Hippocampal formation (tissue), 2 donors: ENCODE measurements around the gene GNA15.

Source experiments
- DNase-seq, 2 donors: peaks; one replicate each; lab custom pipeline; 2025; lab: John Stamatoyannopoulos, UW

Gene GNA15

DNA sequence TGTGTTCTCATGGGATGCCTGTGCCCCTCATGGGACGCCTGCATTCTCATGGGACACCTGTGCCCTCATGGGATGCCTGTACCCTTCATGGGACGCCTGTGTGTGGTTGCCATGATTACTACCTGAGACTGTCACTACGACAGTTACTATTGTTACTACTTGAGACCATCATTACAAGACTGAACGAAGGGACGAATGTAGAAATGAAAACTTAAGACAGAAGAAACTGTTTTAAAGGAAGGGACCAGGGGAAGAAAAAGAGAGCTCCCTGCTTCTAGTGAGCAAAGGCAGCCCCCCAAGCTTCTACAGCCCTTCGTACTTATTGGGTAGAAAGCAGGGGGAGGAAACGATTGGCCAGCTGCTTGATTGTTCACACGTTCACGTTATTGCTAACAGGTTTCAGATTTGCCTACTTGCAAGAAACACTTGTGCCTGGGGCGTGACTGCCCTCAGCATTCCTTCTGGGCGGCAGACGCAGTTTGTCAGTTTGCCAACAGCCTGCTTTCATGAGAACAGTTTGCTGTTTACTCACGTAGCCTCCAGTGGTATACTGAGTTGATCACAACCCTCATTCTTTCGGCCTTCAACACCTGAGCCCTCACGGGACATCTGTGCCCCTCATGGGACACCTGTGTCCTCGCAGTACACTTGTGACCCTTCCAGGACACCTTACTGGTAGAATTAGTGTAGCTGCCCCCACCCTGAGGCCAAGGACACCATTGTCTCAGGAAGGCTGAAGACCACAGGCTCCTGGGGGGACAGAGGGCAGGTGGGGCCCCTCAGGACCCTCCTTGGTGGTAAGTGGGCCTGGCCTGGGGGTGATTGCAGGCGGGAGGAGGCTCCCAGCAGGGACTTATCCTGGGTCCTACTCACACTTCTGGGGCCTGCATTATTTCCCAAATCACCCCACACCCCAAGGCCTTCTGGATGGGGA is 40.2 kb downstream of the GNA15 start:
- no peak for DNase-seq

GRCh38 chr19:3176715-3177501 is 41.1 kb downstream of the GNA15 start:
- DNase-seq = no peak

GRCh38 chr19:3178377-3178972 is 42.6 kb downstream of the GNA15 start, which contains the start of gene S1PR4:
Gene S1PR4, plus strand, starts transcription at chr19:3178769. Its CDS starts 24 bp downstream, at chr19:3178793.
- DNase-seq = no peak

DNA sequence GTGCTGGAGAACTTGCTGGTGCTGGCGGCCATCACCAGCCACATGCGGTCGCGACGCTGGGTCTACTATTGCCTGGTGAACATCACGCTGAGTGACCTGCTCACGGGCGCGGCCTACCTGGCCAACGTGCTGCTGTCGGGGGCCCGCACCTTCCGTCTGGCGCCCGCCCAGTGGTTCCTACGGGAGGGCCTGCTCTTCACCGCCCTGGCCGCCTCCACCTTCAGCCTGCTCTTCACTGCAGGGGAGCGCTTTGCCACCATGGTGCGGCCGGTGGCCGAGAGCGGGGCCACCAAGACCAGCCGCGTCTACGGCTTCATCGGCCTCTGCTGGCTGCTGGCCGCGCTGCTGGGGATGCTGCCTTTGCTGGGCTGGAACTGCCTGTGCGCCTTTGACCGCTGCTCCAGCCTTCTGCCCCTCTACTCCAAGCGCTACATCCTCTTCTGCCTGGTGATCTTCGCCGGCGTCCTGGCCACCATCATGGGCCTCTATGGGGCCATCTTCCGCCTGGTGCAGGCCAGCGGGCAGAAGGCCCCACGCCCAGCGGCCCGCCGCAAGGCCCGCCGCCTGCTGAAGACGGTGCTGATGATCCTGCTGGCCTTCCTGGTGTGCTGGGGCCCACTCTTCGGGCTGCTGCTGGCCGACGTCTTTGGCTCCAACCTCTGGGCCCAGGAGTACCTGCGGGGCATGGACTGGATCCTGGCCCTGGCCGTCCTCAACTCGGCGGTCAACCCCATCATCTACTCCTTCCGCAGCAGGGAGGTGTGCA is 43.3 kb downstream of the GNA15 start:
- DNase-seq = no peak

GRCh38 chr19:3179739-3180293 is 44.0 kb downstream of the GNA15 start:
- no peak for DNase-seq

DNA sequence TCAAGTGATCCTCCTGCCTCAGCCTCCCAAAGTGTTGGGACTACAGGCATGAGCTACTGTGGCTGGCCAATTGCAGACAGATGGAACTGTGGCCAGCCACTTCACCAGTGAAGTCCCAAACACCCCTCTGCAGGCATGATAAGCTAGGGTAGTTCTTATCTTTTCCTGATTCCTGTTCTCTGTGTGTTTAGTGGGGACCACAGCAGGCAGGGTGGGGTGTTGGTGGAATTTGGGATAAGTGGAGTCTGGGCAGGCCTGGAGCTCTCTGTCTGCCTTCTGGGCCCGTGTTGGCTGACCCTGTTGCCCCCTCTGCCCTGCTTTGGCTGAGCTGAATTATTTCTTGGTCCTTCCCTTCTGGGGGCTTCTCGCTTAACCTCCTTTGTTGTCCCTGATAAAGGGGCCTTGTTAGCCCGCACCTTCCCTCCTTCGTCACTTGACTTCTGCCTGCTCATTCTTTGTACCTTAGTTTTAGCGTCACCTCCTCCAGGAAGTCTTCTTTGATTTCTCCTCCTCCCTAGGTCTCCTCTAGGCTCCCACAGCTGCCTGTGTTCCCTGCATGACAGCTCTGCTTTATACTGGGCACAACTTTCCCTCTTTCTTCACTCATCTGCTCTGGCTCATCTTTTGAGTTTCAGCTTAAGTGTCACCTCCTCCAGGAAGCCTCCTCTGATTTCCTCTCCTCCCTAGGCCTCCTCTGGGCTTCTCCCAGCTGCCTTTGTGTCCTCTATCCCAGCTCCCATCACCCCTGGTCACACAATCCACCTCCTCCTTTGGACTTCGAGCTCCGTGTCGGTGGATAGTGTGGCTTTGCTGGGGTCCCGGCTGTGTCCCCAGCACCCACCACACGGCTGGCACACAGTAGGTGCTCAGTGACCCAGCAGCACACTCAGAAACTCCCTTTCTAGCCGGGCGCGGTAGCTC is 48.1 kb downstream of the GNA15 start:
- DNase-seq = no peak

DNA sequence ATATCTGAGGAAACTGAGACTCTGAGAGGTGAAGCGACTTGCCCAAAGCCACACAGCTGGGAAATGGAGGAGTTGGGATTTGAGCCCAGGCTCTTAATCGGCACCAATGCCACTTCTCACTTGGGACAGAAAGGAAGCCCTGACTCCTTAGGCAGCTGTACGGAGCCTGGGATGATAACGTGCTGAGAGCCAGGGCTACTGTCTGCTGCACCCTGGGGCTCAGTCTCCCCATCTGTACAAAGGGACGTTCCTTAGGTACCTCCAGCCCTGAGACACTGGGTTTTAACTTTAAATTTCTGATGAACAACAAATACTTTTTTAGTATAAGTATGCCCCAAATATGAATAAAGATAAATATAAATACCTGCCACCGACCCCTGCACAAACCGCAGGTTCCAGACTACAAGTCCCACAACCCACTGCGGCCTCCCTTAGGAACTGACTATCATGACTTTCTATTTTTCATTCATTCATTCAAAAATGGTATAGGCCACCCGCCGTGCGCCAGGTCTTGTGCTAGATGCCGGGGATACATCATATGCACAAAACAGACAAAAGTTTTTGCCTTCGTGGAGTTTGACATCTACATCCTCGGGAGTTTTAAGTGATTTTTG is 49.1 kb downstream of the GNA15 start:
- DNase-seq = peak; percentile 82 to 83

- peak; percentile 97 to 98 for DNase-seq
Observed at GRCh38 chr19:3185461-3186159, 49.8 kb downstream of the GNA15 start, which contains the start of gene NCLN. Gene NCLN, plus strand, starts transcription at chr19:3185930. Its CDS starts 101 bp downstream, at chr19:3186031.

- DNase-seq = no peak
Observed at GRCh38 chr19:3186160-3186688, 50.4 kb downstream of the GNA15 start.

GRCh38 chr19:3186891-3187661 is 51.2 kb downstream of the GNA15 start:
- no peak for DNase-seq

DNA sequence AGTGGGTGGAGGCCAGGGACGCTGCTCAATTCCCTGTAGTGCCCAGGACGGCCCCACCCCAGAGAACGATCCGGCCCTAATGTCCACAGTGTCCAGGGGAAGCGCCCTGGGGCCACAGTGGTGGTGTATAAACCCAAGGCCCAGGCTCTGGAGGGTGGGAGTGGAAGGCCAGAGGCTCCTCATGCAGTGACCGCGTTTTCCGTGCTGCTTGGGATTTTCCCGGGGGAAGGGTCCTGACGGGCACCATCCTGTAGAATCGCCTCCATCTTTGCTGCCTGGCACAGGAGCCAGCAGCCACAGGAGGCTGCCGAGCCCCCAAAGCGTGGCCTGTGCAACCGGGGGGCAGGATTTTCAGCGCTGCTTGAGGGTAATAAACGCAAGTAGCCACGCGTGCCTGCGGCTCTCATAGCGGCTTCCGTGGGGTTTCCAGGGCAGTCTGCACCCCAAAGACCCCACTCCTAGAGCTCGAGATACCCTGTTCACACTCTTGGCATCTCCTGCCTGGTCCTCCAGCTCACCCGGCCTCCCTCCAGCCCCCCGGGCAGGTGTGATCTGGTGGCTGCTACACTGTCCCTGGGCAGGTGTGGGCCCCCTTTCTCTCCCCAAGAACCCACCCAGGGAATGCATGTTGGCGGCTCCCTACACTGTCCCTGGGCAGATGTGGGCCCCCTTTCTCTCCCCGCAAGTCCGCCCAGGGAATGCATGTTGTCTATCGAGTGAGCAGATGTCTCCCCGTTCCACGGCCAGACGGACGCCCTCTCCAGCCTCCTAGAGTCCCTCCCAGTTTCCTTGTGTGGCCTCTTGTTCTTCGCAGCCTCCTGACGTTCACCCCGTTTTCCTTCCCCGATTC is 52.1 kb downstream of the GNA15 start:
- DNase-seq = no peak

DNA sequence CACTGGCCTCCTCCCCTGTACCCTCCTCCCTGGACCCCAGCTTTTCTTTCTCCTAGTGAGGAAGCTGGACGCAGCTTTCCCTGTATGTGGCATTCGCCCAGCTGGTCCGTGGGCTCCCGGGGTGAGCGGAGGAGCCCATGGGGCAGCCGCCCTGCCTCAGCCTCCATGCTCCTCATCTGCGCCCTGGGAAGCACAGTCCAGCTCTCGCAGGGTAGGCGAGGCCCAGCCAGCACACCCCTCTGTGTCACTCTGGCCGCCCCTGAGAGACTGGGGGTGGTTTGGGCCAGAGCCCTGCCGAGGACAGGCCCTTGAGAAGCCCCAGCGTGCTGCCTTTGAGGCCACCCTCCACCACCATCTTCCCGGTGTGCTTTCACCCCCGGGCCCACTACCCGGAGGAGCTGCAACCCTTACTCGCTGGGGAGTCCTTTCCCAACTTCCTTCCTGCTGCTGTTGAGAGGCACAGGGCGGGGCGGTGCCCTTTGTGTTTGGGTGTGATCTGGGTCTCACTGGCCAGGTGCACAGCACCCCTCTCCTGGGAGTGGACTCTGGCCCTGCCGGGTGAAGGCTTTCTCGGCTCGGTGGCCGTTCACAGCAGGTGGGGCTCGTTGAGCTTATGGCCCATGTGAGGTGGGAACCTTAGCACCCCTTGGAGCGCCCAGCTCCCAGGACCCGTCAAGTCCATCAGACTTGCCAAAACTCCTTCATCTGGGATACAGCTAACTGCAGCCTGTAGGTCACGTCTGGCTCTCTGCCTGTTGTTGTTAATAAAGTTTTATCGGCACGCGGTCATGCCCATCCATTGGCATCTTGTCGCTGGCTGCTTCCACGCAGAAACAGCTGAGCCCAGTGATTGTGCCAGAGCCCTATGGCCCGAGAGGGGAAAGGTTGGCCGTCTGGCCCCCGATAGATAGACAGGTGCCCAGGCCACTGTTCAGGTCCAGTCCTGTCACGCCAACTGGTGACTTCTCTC is 53.1 kb downstream of the GNA15 start:
- no peak for DNase-seq

GRCh38 chr19:3189702-3190469 is 54.1 kb downstream of the GNA15 start:
- no peak for DNase-seq

DNA sequence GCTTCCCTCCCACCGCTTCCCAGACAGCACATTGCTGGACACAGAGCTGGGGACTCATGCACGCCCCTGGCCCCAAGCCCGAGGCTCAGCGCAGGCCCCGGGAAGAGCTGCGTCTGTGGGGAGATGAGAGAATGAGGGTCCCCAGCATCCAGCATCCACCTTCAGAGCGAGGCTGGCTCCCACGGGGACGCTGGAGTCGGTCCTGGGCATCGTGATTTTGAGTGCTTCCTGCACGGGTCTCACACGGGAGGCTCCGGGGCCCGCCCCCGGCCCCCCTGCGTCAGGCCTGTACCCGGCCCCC is 54.6 kb downstream of the GNA15 start:
- no peak for DNase-seq
